HG03196 (cell line): ENCODE measurements around the gene CDK19.

Experiments used
- ATAC-seq: cut with Tn5 transposase; IDR thresholded peaks from one replicate; pipeline ENCODE4 v1.9.1; 2021; ENCODE audit not compliant: unreplicated experiment

Gene CDK19

GRCh38 chr6:110708295-110708950 is 106.8 kb downstream of the CDK19 start:
- ATAC-seq, result no peak

GRCh38 chr6:110705543-110705942 is 109.7 kb downstream of the CDK19 start:
- no peak for ATAC-seq

GRCh38 chr6:110703906-110704594 is 111.2 kb downstream of the CDK19 start:
- no peak for ATAC-seq

GRCh38 chr6:110703010-110703905 is 112.0 kb downstream of the CDK19 start:
- ATAC-seq, result no peak

GRCh38 chr6:110699780-110700179 is 115.5 kb downstream of the CDK19 start:
- no peak for ATAC-seq

- ATAC-seq, result no peak
Observed at GRCh38 chr6:110693994-110694393, 121.3 kb downstream of the CDK19 start.

- ATAC-seq, result no peak
Observed at GRCh38 chr6:110693296-110693695, 122.0 kb downstream of the CDK19 start.

- ATAC-seq, result no peak
Observed at GRCh38 chr6:110690916-110691315, 124.4 kb downstream of the CDK19 start.

- no peak for ATAC-seq
Observed at GRCh38 chr6:110690106-110690654, 125.1 kb downstream of the CDK19 start.

GRCh38 chr6:110689275-110689935 is 125.9 kb downstream of the CDK19 start:
- ATAC-seq, result no peak

- ATAC-seq, result no peak
Observed at GRCh38 chr6:110688661-110689268, 126.5 kb downstream of the CDK19 start.

GRCh38 chr6:110687326-110687725 is 127.9 kb downstream of the CDK19 start:
- ATAC-seq, result no peak

GRCh38 chr6:110683241-110683640 is 132.0 kb downstream of the CDK19 start:
- no peak for ATAC-seq

GRCh38 chr6:110682460-110682853 is 132.8 kb downstream of the CDK19 start:
- peak; percentile 91 for ATAC-seq

GRCh38 chr6:110681543-110682459 is 133.5 kb downstream of the CDK19 start:
- ATAC-seq, result peak; percentile 14

GRCh38 chr6:110676396-110676795 is 138.9 kb downstream of the CDK19 start:
- ATAC-seq, result no peak

GRCh38 chr6:110674096-110674495 is 141.2 kb downstream of the CDK19 start:
- no peak for ATAC-seq

- no peak for ATAC-seq
Observed at GRCh38 chr6:110672122-110672521, 143.1 kb downstream of the CDK19 start.

GRCh38 chr6:110671447-110671846 is 143.8 kb downstream of the CDK19 start:
- ATAC-seq, result no peak
